Adrenal gland (tissue), 5 donors: ENCODE data around the gene RAB6A.

Experiments used
- POLR2A ChIP-seq, 2 donors: fragments of 450-650 bp; IDR thresholded peaks; one replicate each; pipeline ENCODE4 v1.6.1; 2017; ENCODE audit warnings: antibody characterized with exemption in 2 of 2, mild to moderate bottlenecking in 2 of 2, moderate library complexity in 1 of 2
- TF ChIP-seq, protein P1 (sequence below), 6 experiments: fragments of 450-650 bp in 4 of 6; fragments of 200-600 bp in 2 of 6; sonication (generic) in 1 of 6; IDR thresholded peaks; 1 replicate in 5 of 6; 2 replicates in 1 of 6; pipeline versions ENCODE4 v1.5.1 to v1.8.0; 2016 to 2021; ENCODE audit warnings: antibody characterized with exemption in 6 of 6, mild to moderate bottlenecking in 2 of 6, moderate library complexity in 1 of 6
- donor health status: DM: no; HTN: no; CAD: no.

DNA sequence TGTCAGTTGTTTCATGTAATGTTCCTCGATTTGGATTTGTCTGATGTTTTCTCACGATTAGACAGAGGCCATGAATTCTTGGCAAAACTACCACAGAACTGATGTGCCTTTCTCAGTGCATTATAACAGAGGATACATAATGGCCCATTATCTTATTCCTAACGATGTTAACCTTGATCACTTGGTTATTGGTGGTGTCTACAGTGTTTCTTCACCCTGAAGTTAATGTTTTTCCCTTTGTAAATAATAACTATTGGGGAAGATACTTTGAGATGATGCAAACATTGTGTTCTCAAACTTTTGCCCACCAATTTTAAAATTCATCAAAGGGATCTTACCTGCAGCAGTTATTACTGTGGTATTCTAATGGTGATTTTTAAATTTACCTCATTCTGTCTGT lies 13.1 kb downstream of the RAB6A start:
- TF ChIP-seq, protein P1, sequence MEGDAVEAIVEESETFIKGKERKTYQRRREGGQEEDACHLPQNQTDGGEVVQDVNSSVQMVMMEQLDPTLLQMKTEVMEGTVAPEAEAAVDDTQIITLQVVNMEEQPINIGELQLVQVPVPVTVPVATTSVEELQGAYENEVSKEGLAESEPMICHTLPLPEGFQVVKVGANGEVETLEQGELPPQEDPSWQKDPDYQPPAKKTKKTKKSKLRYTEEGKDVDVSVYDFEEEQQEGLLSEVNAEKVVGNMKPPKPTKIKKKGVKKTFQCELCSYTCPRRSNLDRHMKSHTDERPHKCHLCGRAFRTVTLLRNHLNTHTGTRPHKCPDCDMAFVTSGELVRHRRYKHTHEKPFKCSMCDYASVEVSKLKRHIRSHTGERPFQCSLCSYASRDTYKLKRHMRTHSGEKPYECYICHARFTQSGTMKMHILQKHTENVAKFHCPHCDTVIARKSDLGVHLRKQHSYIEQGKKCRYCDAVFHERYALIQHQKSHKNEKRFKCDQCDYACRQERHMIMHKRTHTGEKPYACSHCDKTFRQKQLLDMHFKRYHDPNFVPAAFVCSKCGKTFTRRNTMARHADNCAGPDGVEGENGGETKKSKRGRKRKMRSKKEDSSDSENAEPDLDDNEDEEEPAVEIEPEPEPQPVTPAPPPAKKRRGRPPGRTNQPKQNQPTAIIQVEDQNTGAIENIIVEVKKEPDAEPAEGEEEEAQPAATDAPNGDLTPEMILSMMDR (IDR thresholded peaks at IDR 0.05): no peak
- TF ChIP-seq POLR2A (IDR thresholded peaks at IDR 0.05): no peak
